ACHN (cell line): ENCODE data around the gene FAM3C.

Source experiments
- DNase-seq: peaks from one replicate; pipeline ENCODE4 v3.0.0-alpha.2; 2015
- in situ Hi-C: cut with HindIII; loops from 2 replicates; pipeline ENCODE4 v1.10.0; 2017; ENCODE audit warnings: low sequenced_read_pairs, low pct_ligation_motif_present, low pct_unique_long_range_greater_than_20kb

Gene FAM3C

GRCh38 chr7:121385800-121386179 is 10.3 kb downstream of the FAM3C start:
- in situ Hi-C loops, result no loop called here
- DNase-seq, result no peak

- in situ Hi-C loops, result no loop called here
- no peak for DNase-seq
Measured at GRCh38 chr7:121385056-121385799, 10.9 kb downstream of the FAM3C start.

GRCh38 chr7:121384265-121384664 is 11.8 kb downstream of the FAM3C start:
- no peak for DNase-seq
- in situ Hi-C loops, result no loop called here

GRCh38 chr7:121383235-121383910 is 12.7 kb downstream of the FAM3C start:
- DNase-seq, result no peak
- in situ Hi-C loops, result no loop called here

- no peak for DNase-seq
- in situ Hi-C loops, result no loop called here
Measured at GRCh38 chr7:121382473-121382872, 13.6 kb downstream of the FAM3C start.

- DNase-seq, result no peak
- in situ Hi-C loops, result no loop called here
Measured at GRCh38 chr7:121379930-121380329, 16.2 kb downstream of the FAM3C start.

GRCh38 chr7:121376979-121377378 is 19.1 kb downstream of the FAM3C start:
- in situ Hi-C loops, result no loop called here

GRCh38 chr7:121373177-121373576 is 22.9 kb downstream of the FAM3C start:
- in situ Hi-C loops, result loop anchor here (25.0 kb wide), 1 partner anchor 164 kb away; no protein-coding TSS in a partner anchor
- no peak for DNase-seq

More at GRCh38 chr7:121376979-121377378, 19.1 kb downstream of the FAM3C start:
- DNase-seq, result no peak

- no peak for DNase-seq
Measured at GRCh38 chr7:121372376-121373010, 23.6 kb downstream of the FAM3C start.

GRCh38 chr7:121371883-121372282 is 24.2 kb downstream of the FAM3C start:
- in situ Hi-C loops, result loop anchor here (25.0 kb wide), 1 partner anchor 165 kb away; no protein-coding TSS in a partner anchor
- DNase-seq, result no peak

More at GRCh38 chr7:121372376-121373010, 23.6 kb downstream of the FAM3C start:
- in situ Hi-C loops, result loop anchor here (25.0 kb wide), 1 partner anchor 165 kb away; no protein-coding TSS in a partner anchor

GRCh38 chr7:121371367-121371766 is 24.7 kb downstream of the FAM3C start:
- DNase-seq, result no peak
- in situ Hi-C loops, result loop anchor here (25.0 kb wide), 1 partner anchor 166 kb away; no protein-coding TSS in a partner anchor

- peak; percentile 31 for DNase-seq
- in situ Hi-C loops, result loop anchor here (25.0 kb wide), 1 partner anchor 168 kb away; no protein-coding TSS in a partner anchor
Measured at GRCh38 chr7:121369462-121369861, 26.6 kb downstream of the FAM3C start.

GRCh38 chr7:121366852-121367431 is 29.2 kb downstream of the FAM3C start:
- in situ Hi-C loops, result loop anchor here (25.0 kb wide), 1 partner anchor 170 kb away; no protein-coding TSS in a partner anchor
- peak; percentile 59 for DNase-seq

- in situ Hi-C loops, result loop anchor here (25.0 kb wide), 1 partner anchor 177 kb away; no protein-coding TSS in a partner anchor
Measured at GRCh38 chr7:121360564-121360963, 35.5 kb downstream of the FAM3C start.

GRCh38 chr7:121355574-121355973 is 40.5 kb downstream of the FAM3C start:
- in situ Hi-C loops, result loop anchor here (25.0 kb wide), 1 partner anchor 182 kb away; no protein-coding TSS in a partner anchor
- no peak for DNase-seq

More at GRCh38 chr7:121360564-121360963, 35.5 kb downstream of the FAM3C start:
- DNase-seq, result no peak

- no peak for DNase-seq
- in situ Hi-C loops, result loop anchor here (25.0 kb wide), 1 partner anchor 185 kb away; no protein-coding TSS in a partner anchor
Measured at GRCh38 chr7:121352323-121352722, 43.8 kb downstream of the FAM3C start.

GRCh38 chr7:121351682-121352081 is 44.4 kb downstream of the FAM3C start:
- in situ Hi-C loops, result loop anchor here (25.0 kb wide), 1 partner anchor 186 kb away; no protein-coding TSS in a partner anchor
- DNase-seq, result no peak

- DNase-seq, result no peak
- in situ Hi-C loops, result no loop called here
Measured at GRCh38 chr7:121344497-121344896, 51.6 kb downstream of the FAM3C start.
